HG02884 (cell line): ENCODE measurements around the gene GLOD4.

ENCODE experiments used
- ATAC-seq: cut with Tn5 transposase; IDR thresholded peaks from one replicate; pipeline ENCODE4 v1.9.1; 2021; ENCODE audit warnings: mild to moderate bottlenecking, moderate library complexity; ENCODE audit not compliant: unreplicated experiment

GLOD4 gene

DNA sequence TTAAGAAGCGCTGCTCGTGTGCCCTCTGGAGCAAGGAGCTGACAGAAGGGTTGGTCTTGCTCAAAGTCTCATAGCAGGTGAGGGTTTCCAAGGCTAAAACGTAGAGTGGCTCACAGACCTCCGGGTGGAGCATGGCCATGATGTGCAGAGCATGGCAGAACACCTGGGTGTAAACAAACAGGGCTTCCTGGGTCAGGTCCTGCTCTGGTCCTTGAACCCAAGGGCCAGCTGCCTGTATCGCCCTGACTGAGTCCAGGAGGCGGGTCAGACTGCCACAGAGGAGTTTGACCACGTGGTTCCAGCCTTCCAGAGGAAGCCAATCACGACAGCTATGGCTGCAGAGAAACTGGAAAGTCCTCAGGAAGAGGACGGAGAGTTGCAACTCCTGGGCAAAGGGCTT is 37.1 kb downstream of the GLOD4 start:
- no peak for ATAC-seq

GRCh38 chr17:743139-743538 is 38.9 kb downstream of the GLOD4 start:
- ATAC-seq, result no peak

DNA sequence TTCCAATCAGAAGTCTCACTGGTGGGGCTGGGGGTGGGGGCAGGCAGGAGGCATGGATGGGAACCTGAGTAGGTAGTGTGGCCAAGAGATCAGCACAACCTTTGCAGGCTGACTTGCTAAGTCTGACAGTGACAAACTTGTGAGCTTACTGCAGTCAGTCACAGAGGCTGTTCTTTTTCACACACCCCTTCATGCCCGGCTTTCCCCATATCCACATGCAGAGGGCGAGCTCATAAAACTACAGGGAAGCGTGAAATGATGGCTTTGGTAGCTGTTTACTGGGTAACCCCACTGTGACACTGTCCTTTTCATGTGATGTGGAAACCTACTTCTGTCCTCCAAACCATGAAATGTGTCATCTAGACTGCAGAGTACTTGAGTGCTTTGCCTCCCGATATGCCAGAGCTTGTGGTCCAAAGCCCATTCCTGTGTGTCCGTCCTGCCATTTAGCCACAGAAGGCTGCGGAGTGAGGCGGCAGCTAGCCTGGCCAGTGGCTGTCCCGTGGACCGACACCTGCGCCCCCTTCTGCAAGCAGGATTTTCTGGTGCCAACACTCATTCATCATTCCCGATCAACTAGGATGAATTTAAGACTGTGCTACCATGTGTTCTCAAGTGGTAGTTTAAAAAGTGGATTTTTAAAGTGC is 39.8 kb downstream of the GLOD4 start:
- ATAC-seq, result no peak

DNA sequence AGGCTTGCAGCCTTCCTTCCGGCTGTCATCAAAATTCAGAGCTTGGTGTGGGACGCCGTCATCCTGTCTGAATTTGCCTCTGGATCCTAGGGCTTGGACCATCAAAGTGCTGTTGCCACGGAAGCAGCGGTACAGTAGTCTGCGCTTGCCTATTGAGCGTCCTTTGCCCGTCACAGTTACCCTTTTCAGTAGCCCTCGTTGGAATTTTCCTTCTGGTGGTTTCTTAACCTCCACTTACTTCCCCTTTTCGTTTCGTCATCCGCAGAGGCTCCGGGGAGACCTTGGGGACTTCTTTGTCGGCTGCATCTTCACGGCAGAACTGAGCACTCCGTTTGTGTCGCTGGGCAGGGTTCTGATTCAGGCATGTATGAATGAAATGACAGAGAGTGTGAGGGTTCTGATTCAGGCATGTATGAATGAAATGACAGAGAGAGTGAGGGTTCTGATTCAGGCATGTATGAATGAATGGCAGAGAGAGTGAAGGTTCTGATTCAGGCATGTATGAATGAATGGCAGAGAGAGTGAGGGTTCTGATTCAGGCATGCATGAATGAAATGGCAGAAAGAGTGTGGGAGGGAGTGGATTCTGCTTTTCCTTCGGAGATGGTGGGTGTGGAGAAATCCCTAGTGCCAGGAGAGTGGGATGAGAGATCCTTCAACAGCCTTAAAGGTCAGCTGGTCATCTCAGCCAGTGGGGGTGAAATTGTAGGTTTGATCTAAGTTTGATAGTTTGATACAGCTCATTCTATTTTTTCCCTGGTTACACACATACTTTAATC is 41.7 kb downstream of the GLOD4 start:
- peak; percentile 68 for ATAC-seq

GRCh38 chr17:737561-738113 is 44.4 kb downstream of the GLOD4 start:
- no peak for ATAC-seq

DNA sequence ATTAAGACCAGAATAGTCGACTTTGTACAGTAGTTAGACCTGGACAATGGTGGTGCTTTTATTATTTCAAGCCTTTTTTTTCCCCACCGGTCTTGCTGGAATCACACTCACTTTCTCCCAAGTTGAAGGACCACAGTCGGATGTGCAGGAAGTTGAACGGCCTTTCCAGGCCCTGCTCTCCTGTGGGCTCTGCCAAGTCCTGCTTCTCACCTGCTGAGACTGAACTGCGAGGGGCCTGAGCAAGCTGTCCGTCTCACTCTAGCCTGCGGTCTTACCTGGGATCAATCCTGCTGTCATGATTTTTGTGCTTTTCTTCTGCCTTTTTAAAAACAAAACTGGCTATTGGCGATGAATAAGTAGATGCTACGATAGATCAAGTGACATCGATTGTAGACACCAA is 48.3 kb downstream of the GLOD4 start:
- no peak for ATAC-seq

GRCh38 chr17:732902-733720 is 49.0 kb downstream of the GLOD4 start:
- no peak for ATAC-seq

DNA sequence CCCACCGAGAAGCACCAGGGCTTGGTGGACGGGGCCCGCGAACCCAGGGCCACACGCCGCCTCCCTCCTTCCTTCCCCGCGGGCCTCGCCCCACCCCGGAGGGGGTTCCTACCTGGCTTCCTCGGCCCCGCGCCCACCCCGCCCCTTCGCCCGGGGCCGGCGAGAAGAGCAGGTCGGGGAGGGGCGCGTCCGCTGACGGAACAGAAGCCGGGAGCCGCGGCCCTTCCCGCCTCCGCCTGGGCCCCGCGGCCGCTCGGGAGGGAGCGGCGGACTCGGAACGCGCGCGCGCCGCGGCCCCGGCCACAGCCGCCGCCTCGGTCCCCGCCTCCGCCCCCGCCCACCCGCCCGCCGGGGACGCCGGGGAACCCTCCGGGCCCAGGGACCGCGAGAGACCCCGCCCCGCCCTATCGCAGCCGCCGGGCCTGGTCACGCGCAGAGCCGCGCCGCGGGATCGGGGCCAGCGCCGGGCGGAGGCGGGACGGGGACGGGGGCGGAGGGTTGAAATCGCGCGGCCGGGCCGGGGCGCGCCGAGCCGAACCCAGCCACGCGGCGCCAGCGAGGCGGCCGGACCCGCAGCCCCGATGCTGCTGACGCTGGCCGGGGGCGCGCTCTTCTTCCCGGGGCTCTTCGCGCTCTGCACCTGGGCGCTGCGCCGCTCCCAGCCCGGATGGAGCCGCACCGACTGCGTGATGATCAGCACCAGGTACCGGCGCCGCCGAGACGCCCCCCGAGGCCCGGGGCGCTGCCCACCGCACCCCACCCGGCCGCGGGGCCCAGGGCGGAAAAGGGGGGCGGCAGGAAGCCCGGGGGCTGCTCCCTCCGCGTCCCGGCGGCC is 49.8 kb downstream of the GLOD4 start, which contains the start of gene TLCD3A:
Gene TLCD3A (plus strand): TSS at position 530 of the 835 bp plus-strand sequence. CDS start 52 bp downstream, at position 582.
- no peak for ATAC-seq

DNA sequence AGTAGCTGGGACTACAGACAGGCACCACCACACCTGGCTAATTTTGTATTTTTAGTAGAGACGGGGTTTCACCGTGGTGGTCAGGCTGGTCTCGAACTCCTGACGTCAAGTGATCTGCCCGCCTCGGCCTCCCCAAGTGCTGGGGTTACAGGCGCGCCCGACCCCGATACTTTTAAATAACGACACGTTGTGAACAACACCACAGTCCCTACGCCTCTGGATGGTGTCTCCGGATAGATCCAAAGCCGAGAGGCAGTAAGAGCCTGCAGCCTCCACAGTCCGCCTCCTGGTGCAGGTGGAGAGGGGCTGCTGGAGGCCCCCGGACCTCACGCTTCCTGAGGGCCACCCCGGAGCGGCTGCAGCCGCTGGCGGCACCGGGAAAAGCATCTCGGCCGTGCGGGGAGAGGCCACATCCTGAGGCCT is 50.4 kb downstream of the GLOD4 start:
- no peak for ATAC-seq

DNA sequence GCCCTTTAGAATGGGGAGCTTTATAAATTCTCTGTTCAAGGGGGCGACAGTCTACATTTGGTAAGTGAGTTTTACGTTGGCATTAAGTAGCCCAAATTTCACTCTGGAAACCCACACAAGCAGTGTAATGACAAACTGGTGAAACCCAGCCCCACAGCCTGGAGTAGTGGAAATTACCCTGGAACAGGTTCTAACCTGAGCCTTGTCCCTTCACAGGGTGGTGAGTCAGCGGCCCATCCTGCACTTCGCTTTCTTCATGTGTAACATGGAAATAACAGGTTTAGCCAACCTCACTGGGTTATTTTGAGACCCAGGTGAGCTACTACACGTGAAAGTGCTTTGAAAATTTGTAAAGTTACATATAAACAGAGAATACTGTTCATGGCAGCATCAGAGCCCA is 53.2 kb downstream of the GLOD4 start:
- ATAC-seq, result no peak

- no peak for ATAC-seq
Measured at GRCh38 chr17:726271-726919, 55.7 kb downstream of the GLOD4 start.

GRCh38 chr17:725746-726145 is 56.3 kb downstream of the GLOD4 start:
- no peak for ATAC-seq

DNA sequence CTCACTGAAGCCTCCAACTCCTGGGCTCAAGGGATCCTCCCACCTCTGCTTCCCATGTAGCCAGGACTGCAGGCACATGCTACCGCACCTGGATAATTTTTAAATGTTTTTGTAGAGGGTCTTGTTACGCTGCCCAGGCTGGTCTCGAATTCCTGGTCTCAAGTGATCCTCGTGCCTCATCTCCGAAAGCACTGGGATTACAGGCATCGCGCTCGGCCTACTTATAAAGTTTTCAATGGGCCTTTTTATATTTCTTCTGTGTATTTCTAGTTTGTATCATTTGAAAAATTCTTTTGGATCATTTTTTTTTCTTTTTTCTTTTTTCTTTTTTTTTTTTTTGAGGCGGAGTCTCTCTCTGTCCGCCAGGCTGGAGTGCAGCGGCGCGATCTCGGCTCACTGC is 57.0 kb downstream of the GLOD4 start:
- ATAC-seq, result no peak

DNA sequence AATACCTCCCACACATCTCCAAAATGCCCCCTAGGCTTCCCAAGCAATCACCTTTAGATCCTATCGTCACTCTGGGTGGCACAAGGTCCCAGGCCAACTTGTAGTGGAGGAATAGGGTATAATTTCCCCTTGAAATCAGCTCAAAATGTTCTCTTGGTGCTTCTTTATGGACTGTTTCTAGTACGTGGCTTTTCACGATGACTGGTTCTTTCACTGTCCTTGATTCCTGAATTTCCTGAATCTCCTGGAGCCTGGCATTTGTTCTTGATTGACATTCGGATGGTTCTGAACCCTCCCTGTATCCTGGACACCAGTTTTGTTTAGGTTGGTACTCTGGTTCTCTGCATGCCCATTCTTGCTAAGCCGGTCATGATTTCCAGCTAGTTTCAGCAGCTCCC is 60.5 kb downstream of the GLOD4 start:
- no peak for ATAC-seq

DNA sequence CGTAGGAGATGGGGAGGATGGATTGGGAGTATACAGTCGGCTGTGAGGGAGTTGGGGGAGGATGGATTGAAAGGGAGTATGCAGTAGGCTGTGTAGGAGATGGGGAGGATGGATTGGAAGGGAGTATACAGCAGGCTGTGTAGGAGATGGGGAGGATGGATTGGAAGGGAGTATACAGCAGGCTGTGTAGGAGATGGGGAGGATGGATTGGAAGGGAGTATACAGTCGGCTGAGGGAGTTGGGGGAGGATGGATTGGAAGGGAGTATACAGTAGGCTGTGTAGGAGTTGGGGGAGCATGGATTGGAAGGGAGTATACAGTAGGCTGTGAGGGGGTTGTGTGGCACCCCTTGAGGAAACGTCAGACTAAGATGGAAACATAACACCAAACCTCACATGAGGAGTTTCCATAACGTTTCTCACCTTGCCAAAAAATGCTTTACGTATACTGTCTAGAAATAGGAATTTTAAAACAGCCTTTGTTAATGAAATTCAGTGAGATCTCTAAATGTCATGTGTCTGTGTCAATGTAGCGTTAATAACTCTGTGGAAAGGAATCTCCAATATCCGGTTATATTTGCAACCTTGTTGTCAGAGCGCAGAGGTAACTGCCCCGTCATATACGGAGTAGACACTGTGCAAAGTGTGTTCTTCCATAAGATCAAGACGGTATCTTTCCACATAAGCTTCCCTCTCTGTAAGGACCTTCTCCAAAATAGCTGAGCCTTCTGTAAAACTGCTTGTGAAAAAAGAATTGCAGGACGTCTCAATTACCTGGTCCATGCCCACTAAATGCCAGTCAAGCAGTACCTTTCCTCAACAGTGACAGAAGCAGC is 61.2 kb downstream of the GLOD4 start:
- no peak for ATAC-seq

DNA sequence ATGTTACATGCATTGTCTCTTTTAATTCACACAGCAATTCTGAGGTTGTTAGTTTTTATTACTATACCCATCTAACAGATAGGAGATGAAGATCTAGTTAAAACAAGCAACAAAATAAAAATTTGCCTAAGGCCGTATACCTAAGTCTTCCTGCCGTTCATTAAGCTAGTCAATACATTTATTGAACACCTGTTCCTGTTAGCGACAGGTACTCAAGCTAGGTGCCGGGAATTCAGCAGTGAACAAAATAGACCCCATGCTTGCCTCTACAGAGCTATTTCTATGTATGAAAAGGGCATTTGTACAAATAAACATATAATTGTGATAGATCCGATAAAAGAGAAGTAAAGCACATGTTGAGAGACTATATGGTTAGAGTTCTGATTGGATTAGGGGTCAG is 64.0 kb downstream of the GLOD4 start:
- no peak for ATAC-seq
